Measurements from ENCODE around the gene KCNQ1.

GRCh38 chr11:2858995-2859698, 414.3 kb downstream of the KCNQ1 start:
- TF ChIP-seq CTCF (IDR thresholded peaks at IDR 0.05) = no peak
- TF ChIP-seq POLR2A (IDR thresholded peaks at IDR 0.05) = no peak
- no peak for TF ChIP-seq POLR2AphosphoS5 (IDR thresholded peaks at IDR 0.05)
